HCT116 (cell line): Measurements from ENCODE around the gene TM9SF2.

Experiments used
- JUND ChIP-seq: IDR thresholded peaks from 2 replicates; pipeline ENCODE4 v1.6.1; 2012
- POLR2A ChIP-seq: IDR thresholded peaks from 2 replicates; pipeline ENCODE4 v1.7.0; 2011; ENCODE audit warnings: borderline replicate concordance; ENCODE audit not compliant: insufficient read depth, insufficient read length; ENCODE audit errors: extremely low read depth
- YY1 ChIP-seq: IDR thresholded peaks from 2 replicates; pipeline ENCODE4 v1.6.1; 2011; ENCODE audit warnings: low read length, low read depth, moderate library complexity, mild to moderate bottlenecking; ENCODE audit not compliant: insufficient replicate concordance; ENCODE audit errors: extremely low read depth
- TF ChIP-seq, protein P1 (sequence below), 3 experiments: fragments of 200-600 bp in 1 of 3; sonication (generic) in 1 of 3; IDR thresholded peaks in 2 of 3; conservative IDR thresholded peaks in 1 of 3; 2 replicates each; pipeline ENCODE4 v1.5.1; 2012 to 2017; ENCODE audit warnings: low read depth in 2 of 3, low read length in 2 of 3, antibody characterized with exemption in 1 of 3, borderline replicate concordance in 1 of 3, control low read depth in 1 of 3, mild to moderate bottlenecking in 1 of 3, mixed read lengths in 1 of 3, mixed run types in 1 of 3, moderate library complexity in 1 of 3; ENCODE audit not compliant: insufficient read depth in 1 of 3

DNA sequence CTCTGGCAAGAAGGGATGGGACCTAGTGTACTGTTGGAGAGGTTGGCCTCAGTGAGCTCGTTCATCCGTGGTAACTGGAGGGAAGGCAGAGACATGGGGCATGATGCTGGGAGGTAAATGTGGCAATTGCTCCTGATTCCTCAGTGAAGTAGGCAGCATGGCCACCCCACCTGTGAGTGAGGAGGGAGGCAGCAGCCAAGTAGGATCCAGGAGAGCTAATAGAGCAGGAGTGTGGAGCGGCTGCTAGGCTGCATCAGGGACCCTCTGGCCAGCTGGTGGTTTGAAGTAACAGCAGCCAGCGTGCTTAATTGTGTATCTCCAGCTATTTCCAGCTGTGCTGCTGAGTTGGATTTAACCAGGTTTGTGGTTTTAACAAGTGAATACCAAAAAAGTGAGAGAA is 24.7 kb downstream of the TM9SF2 start:
- no peak for TF ChIP-seq YY1
- no peak for TF ChIP-seq POLR2A
- no peak for TF ChIP-seq JUND
- TF ChIP-seq, protein P1, sequence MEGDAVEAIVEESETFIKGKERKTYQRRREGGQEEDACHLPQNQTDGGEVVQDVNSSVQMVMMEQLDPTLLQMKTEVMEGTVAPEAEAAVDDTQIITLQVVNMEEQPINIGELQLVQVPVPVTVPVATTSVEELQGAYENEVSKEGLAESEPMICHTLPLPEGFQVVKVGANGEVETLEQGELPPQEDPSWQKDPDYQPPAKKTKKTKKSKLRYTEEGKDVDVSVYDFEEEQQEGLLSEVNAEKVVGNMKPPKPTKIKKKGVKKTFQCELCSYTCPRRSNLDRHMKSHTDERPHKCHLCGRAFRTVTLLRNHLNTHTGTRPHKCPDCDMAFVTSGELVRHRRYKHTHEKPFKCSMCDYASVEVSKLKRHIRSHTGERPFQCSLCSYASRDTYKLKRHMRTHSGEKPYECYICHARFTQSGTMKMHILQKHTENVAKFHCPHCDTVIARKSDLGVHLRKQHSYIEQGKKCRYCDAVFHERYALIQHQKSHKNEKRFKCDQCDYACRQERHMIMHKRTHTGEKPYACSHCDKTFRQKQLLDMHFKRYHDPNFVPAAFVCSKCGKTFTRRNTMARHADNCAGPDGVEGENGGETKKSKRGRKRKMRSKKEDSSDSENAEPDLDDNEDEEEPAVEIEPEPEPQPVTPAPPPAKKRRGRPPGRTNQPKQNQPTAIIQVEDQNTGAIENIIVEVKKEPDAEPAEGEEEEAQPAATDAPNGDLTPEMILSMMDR (IDR thresholded peaks at IDR 0.05 in 2 of 3, conservative IDR thresholded peaks at IDR 0.05 in 1 of 3; ENCODE audit: borderline replicate concordance in 1 of 3, insufficient read depth in 1 of 3, low read depth in 2 of 3, low read length in 2 of 3), result no peak
